Loucy (cell line): ENCODE results near the gene FSHB.

Experiments used
- H2AFZ ChIP-seq: fragments of 200-600 bp; sonication (generic); 2 replicates; pipeline ENCODE4 v1.6.0; 2016; ENCODE audit warnings: antibody characterized with exemption, mild to moderate bottlenecking, low read length, moderate library complexity
- H3F3A ChIP-seq: fragments of 200-600 bp; 2 replicates; pipeline ENCODE4 v1.6.0; 2016; ENCODE audit warnings: antibody characterized with exemption, low read depth, mild to moderate bottlenecking
- H3K27me3 ChIP-seq: fragments of 200-600 bp; sonication (generic); 2 replicates; pipeline ENCODE4 v1.6.1; 2014; ENCODE audit warnings: low read length, mild to moderate bottlenecking; ENCODE audit not compliant: insufficient read depth, poor library complexity, severe bottlenecking
- H3K36me3 ChIP-seq: fragments of 200-600 bp; sonication (generic); 2 replicates; pipeline ENCODE4 v1.6.1; 2016; ENCODE audit warnings: low read length; ENCODE audit not compliant: insufficient read depth
- H3K4me1 ChIP-seq: fragments of 200-600 bp; sonication (generic); 2 replicates; pipeline ENCODE4 v1.5.1; 2014; ENCODE audit warnings: low read length, mild to moderate bottlenecking; ENCODE audit not compliant: insufficient read depth, poor library complexity, severe bottlenecking
- H3K4me2 ChIP-seq: fragments of 200-600 bp; sonication (generic); 2 replicates; pipeline ENCODE4 v1.6.0; 2014; ENCODE audit warnings: antibody characterized with exemption, low read length, low read depth, mild to moderate bottlenecking; ENCODE audit not compliant: poor library complexity, severe bottlenecking
- H3K4me3 ChIP-seq: fragments of 200-600 bp; sonication (generic); 2 replicates; pipeline ENCODE4 v1.5.1; 2014; ENCODE audit warnings: low read length, mild to moderate bottlenecking, mixed read lengths; ENCODE audit not compliant: poor library complexity, severe bottlenecking
- H3K79me2 ChIP-seq: fragments of 200-600 bp; sonication (generic); 2 replicates; pipeline ENCODE4 v1.6.1; 2014; ENCODE audit warnings: low read length; ENCODE audit not compliant: insufficient read depth
- H3K9ac ChIP-seq: fragments of 200-600 bp; sonication (generic); 2 replicates; pipeline ENCODE4 v1.6.0; 2014; ENCODE audit warnings: mild to moderate bottlenecking, low read depth, low read length, moderate library complexity; ENCODE audit not compliant: poor library complexity, severe bottlenecking
- H3K9me2 ChIP-seq: fragments of 200-600 bp; sonication (generic); replicated peaks from 2 replicates; pipeline ENCODE4 v1.6.1; 2016; ENCODE audit warnings: low read depth, low read length, mixed read lengths
- H3K9me3 ChIP-seq: fragments of 200-600 bp; sonication (generic); 2 replicates; pipeline ENCODE4 v1.6.1; 2014; ENCODE audit warnings: mild to moderate bottlenecking, antibody characterized with exemption, low read length, low read depth; ENCODE audit not compliant: insufficient read depth
- H4K20me1 ChIP-seq: fragments of 200-600 bp; sonication (generic); 2 replicates; pipeline ENCODE4 v1.6.0; 2014; ENCODE audit warnings: antibody characterized with exemption, low read length, mild to moderate bottlenecking; ENCODE audit not compliant: insufficient read depth, poor library complexity, severe bottlenecking
- CTCF ChIP-seq: fragments of 200-600 bp; sonication (generic); conservative IDR thresholded peaks from 2 replicates; pipeline ENCODE4 v1.5.1; 2014; ENCODE audit warnings: mild to moderate bottlenecking, antibody characterized with exemption, low read length
- EZH2phosphoT487 ChIP-seq: fragments of 200-600 bp; IDR thresholded peaks from 2 replicates; pipeline ENCODE4 v1.6.1; 2018; ENCODE audit warnings: antibody characterized with exemption, mild to moderate bottlenecking, moderate library complexity, borderline replicate concordance

The FSHB gene

DNA sequence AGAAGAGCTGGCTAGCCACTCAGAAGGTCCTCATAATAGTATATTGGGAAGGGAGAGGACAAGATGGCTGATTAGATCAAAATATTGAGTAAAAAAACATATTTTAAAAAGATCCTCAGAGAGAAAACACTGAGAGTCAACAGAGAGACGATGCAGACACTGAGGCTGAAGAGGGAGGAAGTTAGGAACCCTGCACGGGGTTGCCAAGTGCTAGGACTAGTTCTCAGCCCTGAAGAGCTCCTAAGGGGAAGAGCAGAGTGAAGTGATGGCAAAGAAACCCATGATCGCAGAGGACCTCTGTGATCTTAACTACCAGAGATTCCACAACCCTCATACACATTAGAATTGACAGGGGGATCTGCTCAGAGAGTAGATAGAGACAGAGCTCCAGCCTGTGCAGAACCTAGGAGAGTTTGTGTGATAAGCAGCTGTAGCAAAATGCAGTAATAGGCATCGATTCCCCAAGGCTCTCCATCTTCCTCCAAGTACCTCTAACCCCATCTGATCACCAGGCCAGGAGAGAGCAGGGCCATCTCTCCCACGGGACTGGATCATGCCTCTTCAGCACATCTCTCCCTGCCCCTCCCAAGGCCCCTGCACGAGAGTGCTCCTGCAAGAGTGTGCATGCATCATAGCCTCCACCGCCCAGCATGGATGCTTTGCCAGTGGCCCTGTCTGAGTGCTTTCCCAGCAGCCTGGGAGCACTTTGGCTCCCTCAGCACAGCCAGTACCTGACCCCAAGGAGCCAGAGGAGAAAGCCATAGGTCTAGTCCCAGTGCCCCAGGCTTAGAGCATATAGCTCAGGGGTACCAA lies 50.9 kb downstream of the FSHB start:
- Histone ChIP-seq H3K4me1 (peaks cover 30% of the 10 kb centered on the region), H3F3A (no peaks in the 10 kb centered on the region), H3K9me3 (no peaks in the 10 kb centered on the region), H3K27me3 (no peaks in the 10 kb centered on the region), H3K79me2 (no peaks in the 10 kb centered on the region), H3K9me2 (no peaks in the 10 kb centered on the region), H2AFZ (peak overlapping the region; percentile 71), H3K4me3 (peak overlapping the region; percentile 65), H3K9ac (peak overlapping the region; percentile 74), H3K4me2 (peak overlapping the region; percentile 97), H3K36me3 (no peaks in the 10 kb centered on the region), H4K20me1 (no peaks in the 10 kb centered on the region)
- TF ChIP-seq CTCF (no peak), EZH2phosphoT487 (no peak)

DNA sequence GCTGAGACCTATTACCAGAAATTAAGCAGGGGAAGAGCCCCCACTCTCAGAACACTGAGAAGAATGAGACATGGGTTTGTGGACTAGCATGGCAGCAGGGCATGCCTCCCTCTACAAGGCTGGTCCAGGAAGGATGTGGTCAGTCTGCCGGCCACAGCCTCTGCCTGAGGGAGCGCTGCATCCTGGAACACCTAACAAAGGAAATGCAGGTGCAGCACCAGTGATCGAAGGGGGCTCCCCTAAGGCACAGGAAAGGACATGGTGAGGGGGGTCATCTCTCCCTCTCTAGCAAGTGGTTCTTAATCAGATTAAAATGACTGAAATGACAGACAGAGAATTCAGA lies 51.4 kb downstream of the FSHB start:
- H4K20me1 ChIP-seq = no peaks in the 10 kb centered on the region
- no peaks in the 10 kb centered on the region for H3K9me3 ChIP-seq
- H3K9me2 ChIP-seq = no peaks in the 10 kb centered on the region
- TF ChIP-seq CTCF = no peak
- no peak for TF ChIP-seq EZH2phosphoT487
- peak overlapping the region; percentile 97 for H3K4me2 ChIP-seq
- no peaks in the 10 kb centered on the region for H3F3A ChIP-seq
- peaks cover 30% of the 10 kb centered on the region for H3K4me1 ChIP-seq
- peak overlapping the region; percentile 65 for H3K4me3 ChIP-seq
- H3K9ac ChIP-seq = peak overlapping the region; percentile 74
- no peaks in the 10 kb centered on the region for H3K36me3 ChIP-seq
- peak overlapping the region; percentile 71 for H2AFZ ChIP-seq
- H3K79me2 ChIP-seq = no peaks in the 10 kb centered on the region
- no peaks in the 10 kb centered on the region for H3K27me3 ChIP-seq
